Esophagus (tissue), 2 donors: ENCODE measurements around the gene PLPPR4. TPM values are rescaled to one million over a fixed set of nuclear protein-coding genes. Genes with fewer than 3 reads are reported as not detected.
"Not testable (repeated sequence)": the region's sequence is repeated elsewhere in the genome, so short reads cannot be mapped to it uniquely, and the experiment has no call there.

Source experiments
- H3K27ac ChIP-seq, 2 donors: one replicate each; pipeline ENCODE4 v1.5.1; 2013; ENCODE audit warnings: low read depth in 2 of 2, mild to moderate bottlenecking in 2 of 2, inconsistent platforms in 1 of 2, low read length in 1 of 2, moderate library complexity in 1 of 2
- H3K27me3 ChIP-seq, 2 donors: one replicate each; pipeline ENCODE4 v1.6.1; 2013; ENCODE audit warnings: low read length in 2 of 2, control low read depth in 1 of 2, mild to moderate bottlenecking in 1 of 2; ENCODE audit not compliant: insufficient read depth in 2 of 2, control insufficient read depth in 1 of 2
- H3K36me3 ChIP-seq, 2 donors: one replicate each; pipeline ENCODE4 v1.6.1; 2013; ENCODE audit warnings: low read length in 1 of 2; ENCODE audit not compliant: control insufficient read depth in 2 of 2, insufficient read depth in 2 of 2
- H3K4me1 ChIP-seq, 2 donors: one replicate each; pipeline ENCODE4 v1.6.1; 2013; ENCODE audit warnings: low read length in 1 of 2; ENCODE audit not compliant: control insufficient read depth in 2 of 2, insufficient read depth in 2 of 2
- H3K4me3 ChIP-seq, 2 donors: one replicate each; pipeline ENCODE4 v1.5.1; 2013; ENCODE audit warnings: low read length in 2 of 2, mild to moderate bottlenecking in 2 of 2, low read depth in 1 of 2, moderate library complexity in 1 of 2
- H3K9me3 ChIP-seq, 2 donors: one replicate each; pipeline ENCODE4 v1.6.1; 2013; ENCODE audit warnings: mild to moderate bottlenecking in 2 of 2, low read depth in 1 of 2, low read length in 1 of 2, moderate library complexity in 1 of 2; ENCODE audit not compliant: control insufficient read depth in 2 of 2, insufficient read depth in 1 of 2
- WGBS, 2 donors: extraction: QIAGEN DNeasy Blood & Tissue Kit; methylation state at CpG; one replicate each; pipeline ENCODE4 v1.1.7; 2013; 5-methylcytosine and 5-hydroxymethylcytosine counted together
- polyA plus RNA-seq, 2 donors: library from polyadenylated mRNA; stranded (reverse); fragments of 200-250 nt; gene quantifications; one replicate each; pipeline ENCODE4 v1.2.3, GENCODE V29; 2013
- donor health status: healthy with polysubstance abuse.
- donor health status: Bipolar disorder and iron deficiency.

PLPPR4 gene
- polyA plus RNA-seq, 2 donors, result 0.14 to 0.45 TPM

DNA sequence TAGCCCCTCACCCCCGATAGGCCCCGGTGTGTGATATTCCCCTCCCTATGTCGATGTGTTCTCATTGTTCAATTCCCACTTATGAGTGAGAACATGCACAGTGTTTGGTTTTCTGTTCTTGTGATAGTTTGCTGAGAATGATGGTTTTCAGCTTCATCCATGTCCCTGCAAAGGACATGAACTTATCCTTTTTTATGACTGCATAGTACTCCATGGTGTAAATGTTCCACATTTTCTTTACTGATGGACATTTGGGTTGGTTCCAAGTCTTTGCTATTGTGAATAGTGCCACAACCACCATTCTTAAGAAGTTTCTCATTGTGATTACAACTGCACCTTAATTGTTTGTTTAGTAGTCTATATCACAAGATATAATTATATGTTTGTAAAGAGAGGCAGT is 3.9 kb upstream of the PLPPR4 start:
- not testable (repeated sequence) for H3K36me3 ChIP-seq, H3K4me1 ChIP-seq, H3K27me3 ChIP-seq, H3K9me3 ChIP-seq, H3K4me3 ChIP-seq, H3K27ac ChIP-seq
- 84 to 96% methylated on average over 3 of the region's 3 CpGs for WGBS, 2 donors

- 52% methylated on average over 3 of the region's 3 CpGs for WGBS, 2 donors
- no peaks in the 10 kb centered on the region for H3K36me3 ChIP-seq
- H3K27ac ChIP-seq, result no peak overlapping the region
- H3K4me3 ChIP-seq, result no peak overlapping the region
- no peaks in the 10 kb centered on the region for H3K27me3 ChIP-seq
- H3K9me3 ChIP-seq, result peaks cover 0 to 2% of the 10 kb centered on the region in 2 donors
- H3K4me1 ChIP-seq, result no peaks in the 10 kb centered on the region
Measured at GRCh38 chr1:99265124-99265523, 832 bp downstream of the PLPPR4 start.

DNA sequence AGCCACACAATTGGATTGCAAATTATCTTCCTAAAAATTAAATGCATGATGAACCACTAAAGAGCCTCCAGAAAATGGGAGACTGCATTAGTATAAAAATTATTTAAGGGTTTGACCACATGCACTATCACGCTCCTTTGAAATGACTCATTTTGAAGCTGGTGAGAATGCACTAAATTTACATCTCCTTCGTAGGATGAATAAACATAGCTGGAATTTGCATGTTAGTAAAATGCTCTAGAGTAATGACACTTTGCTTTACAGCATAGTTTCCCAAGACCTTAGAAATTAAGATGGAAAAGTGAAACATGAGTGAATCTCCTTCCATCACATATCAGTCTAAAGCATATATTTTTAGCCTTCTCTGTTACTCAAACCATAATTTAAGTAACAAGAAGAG is 2.4 kb downstream of the PLPPR4 start:
- Histone ChIP-seq H3K27ac (no peak overlapping the region), H3K36me3 (no peaks in the 10 kb centered on the region), H3K9me3 (peaks cover 0 to 2% of the 10 kb centered on the region in 2 donors), H3K27me3 (no peaks in the 10 kb centered on the region), H3K4me3 (no peak overlapping the region), H3K4me1 (no peaks in the 10 kb centered on the region)
- WGBS, 2 donors, result 68 to 77% methylated on average over 2 of the region's 2 CpGs

DNA sequence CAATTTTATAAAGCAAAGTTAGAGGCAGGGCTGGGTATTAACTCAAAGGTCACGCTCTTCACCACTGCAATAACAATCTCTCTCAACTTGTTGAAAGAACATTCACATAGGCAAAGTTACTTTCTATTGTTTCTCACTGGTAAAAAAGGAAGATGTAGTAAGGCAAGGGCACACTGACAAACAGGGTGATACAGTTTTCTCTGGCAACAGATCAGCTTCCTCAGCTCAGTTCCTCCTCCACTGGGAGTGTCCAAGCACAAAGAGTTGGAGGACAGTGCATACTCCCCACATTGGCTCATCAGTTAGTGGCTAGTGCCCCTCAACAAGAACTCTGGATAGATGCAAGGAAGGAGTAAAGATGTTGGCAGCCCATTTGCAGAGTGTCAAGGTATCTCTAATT is 3.7 kb downstream of the PLPPR4 start:
- 81 to 86% methylated on average over 1 of the region's 1 CpG for WGBS, 2 donors
- no peaks in the 10 kb centered on the region for H3K4me1 ChIP-seq
- H3K27me3 ChIP-seq, result no peaks in the 10 kb centered on the region
- peaks cover 0 to 2% of the 10 kb centered on the region in 2 donors for H3K9me3 ChIP-seq
- no peak overlapping the region for H3K27ac ChIP-seq
- no peak overlapping the region for H3K4me3 ChIP-seq
- no peaks in the 10 kb centered on the region for H3K36me3 ChIP-seq

DNA sequence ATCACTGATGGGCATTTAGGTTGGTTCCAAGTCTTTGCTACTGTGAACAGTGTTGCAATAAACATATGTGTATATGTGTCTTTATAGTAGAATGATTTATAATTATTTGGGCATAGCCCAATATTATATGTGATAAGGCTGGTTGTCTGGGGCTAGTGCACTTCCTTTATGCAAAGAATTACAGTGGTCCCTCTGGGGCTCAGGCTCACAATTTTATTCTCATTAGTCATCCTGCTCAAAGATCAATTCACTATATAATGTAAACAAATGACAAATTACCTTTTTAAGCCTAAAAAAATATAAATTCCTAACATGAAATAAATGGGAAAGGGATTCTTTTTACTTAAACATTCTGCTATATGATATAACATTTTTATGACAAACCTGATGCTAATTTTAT is 5.0 kb downstream of the PLPPR4 start:
- Histone ChIP-seq H3K27me3 (no peaks in the 10 kb centered on the region), H3K36me3 (no peaks in the 10 kb centered on the region), H3K27ac (no peak overlapping the region), H3K9me3 (peaks cover 0 to 2% of the 10 kb centered on the region in 2 donors), H3K4me1 (no peaks in the 10 kb centered on the region), H3K4me3 (no peak overlapping the region)

DNA sequence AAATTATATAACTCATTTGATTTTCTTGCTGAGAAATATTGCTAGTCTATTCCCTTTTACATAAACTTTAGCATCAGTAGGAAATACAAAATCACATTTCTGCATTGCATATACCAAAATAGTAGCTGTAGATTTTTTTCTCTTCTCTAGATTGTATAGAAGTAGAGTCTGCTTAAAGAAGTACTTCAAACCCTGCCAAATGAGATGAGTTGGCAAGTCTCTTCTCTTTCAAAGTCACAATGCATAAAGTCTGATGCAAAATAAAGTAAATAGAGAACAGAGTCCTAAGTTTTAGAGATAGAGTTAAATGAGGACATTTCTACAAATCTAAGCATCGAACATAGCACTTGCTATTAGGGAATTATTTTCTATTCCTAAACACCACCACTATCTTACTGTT is 6.4 kb downstream of the PLPPR4 start:
- H3K27ac ChIP-seq, result no peak overlapping the region
- no peaks in the 10 kb centered on the region for H3K27me3 ChIP-seq
- no peaks in the 10 kb centered on the region for H3K9me3 ChIP-seq
- no peaks in the 10 kb centered on the region for H3K36me3 ChIP-seq
- H3K4me1 ChIP-seq, result no peaks in the 10 kb centered on the region
- 34% methylated on average over 1 of the region's 1 CpG for WGBS, 2 donors
- H3K4me3 ChIP-seq, result no peak overlapping the region

- Histone ChIP-seq H3K4me1 (no peaks in the 10 kb centered on the region), H3K36me3 (no peaks in the 10 kb centered on the region)
Measured at GRCh38 chr1:99271249-99271648, 7.0 kb downstream of the PLPPR4 start.

GRCh38 chr1:99277066-99277465 is 12.8 kb downstream of the PLPPR4 start:
- WGBS, 2 donors, result 51 to 53% methylated on average over 1 of the region's 1 CpG
- H3K27ac ChIP-seq, result no peak overlapping the region
- no peaks in the 10 kb centered on the region for H3K9me3 ChIP-seq
- H3K27me3 ChIP-seq, result no peaks in the 10 kb centered on the region
- no peak overlapping the region for H3K4me3 ChIP-seq
- H3K36me3 ChIP-seq, result no peaks in the 10 kb centered on the region
- no peaks in the 10 kb centered on the region for H3K4me1 ChIP-seq

More at GRCh38 chr1:99271249-99271648, 7.0 kb downstream of the PLPPR4 start:
- no peak overlapping the region for H3K27ac ChIP-seq
- H3K27me3 ChIP-seq, result no peaks in the 10 kb centered on the region
- H3K4me3 ChIP-seq, result no peak overlapping the region
- no peaks in the 10 kb centered on the region for H3K9me3 ChIP-seq

DNA sequence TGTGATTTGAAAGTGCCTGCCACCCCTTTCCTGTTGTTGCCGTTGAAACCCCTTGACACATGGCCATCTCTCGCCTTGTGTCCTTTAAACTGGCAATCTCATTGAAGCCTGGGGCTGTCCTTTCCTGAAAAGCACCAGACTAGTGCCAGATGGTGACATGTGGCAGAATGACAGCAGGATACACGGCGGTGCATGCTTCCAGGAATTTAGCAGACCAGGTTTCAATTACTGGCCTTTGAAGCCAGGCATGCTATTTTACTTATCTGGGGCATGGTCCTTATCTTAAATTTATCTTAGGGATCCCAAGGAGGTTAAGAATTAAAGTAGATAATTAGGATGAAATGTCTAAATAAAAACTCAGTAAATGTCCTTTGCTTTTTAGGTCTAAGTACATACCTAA is 15.2 kb downstream of the PLPPR4 start:
- H3K4me1 ChIP-seq, result no peaks in the 10 kb centered on the region
- H3K36me3 ChIP-seq, result no peaks in the 10 kb centered on the region
- H3K27me3 ChIP-seq, result no peaks in the 10 kb centered on the region
- WGBS, 2 donors, result 29 to 43% methylated on average over 4 of the region's 4 CpGs
- H3K4me3 ChIP-seq, result no peak overlapping the region
- no peak overlapping the region for H3K27ac ChIP-seq
- H3K9me3 ChIP-seq, result no peaks in the 10 kb centered on the region

DNA sequence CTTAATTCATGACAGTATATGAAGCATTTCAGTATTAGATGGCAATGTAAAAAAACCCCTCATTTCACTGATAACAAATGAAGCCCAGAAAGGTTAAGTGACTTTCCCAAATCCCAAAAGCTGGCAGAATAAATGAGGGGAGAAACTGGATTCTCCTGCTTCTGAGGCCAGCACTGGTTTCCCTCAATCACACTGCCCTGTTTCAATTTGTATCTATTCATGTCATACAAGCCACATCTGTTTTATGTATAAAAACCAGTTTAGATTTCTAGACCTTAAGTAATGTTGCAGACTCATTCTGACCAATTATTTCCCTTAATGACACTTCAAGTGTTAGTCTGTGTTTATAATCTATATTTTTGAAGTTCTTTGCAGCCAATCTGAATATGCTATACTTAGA is 16.8 kb downstream of the PLPPR4 start:
- no peak overlapping the region for H3K4me3 ChIP-seq
- H3K9me3 ChIP-seq, result no peaks in the 10 kb centered on the region
- no peaks in the 10 kb centered on the region for H3K4me1 ChIP-seq
- no peaks in the 10 kb centered on the region for H3K27me3 ChIP-seq
- no peak overlapping the region for H3K27ac ChIP-seq
- H3K36me3 ChIP-seq, result no peaks in the 10 kb centered on the region
